ENCODE measurements around the gene RNF114. TPM values are rescaled to one million over a fixed set of nuclear protein-coding genes. Genes with fewer than 3 reads are reported as not detected.
A peak's percentile ranks its signal among the peaks of the same experiment; 100 is the strongest.

RNF114 gene
- total and polyA plus RNA-seq, 5 donors from 2014 or later: 132 to 147 (median 146) TPM

GRCh38 chr20:49907405-49908257 lies 28.6 kb upstream of the RNF114 start:
- H3K4me3 ChIP-seq (ENCODE audit: low read depth, low read length): no peak overlapping the region

GRCh38 chr20:49908258-49908565 lies 28.0 kb upstream of the RNF114 start:
- Mint-ChIP-seq H3K9me3 (peaks cover 0 to 2% (median 0%) of the 10 kb centered on the region in 7 donors), H3K36me3 (peaks cover 36% of the 10 kb centered on the region), H3K27me3 (no peaks in the 10 kb centered on the region), H3K4me3 (no peak overlapping the region), H3K4me1 (peaks cover 6 to 17% (median 15%) of the 10 kb centered on the region in 4 donors), H3K27ac (no peak overlapping the region)
- Histone ChIP-seq H3K4me3 (ENCODE audit: low read depth, low read length) (no peak overlapping the region), H3K27me3 (ENCODE audit: control insufficient read depth, insufficient read depth, low read length) (no peaks in the 10 kb centered on the region), H3K27ac (ENCODE audit: insufficient read depth, low read length, poor library complexity, severe bottlenecking) (no peak overlapping the region), H3K4me1 (ENCODE audit: control insufficient read depth, insufficient read depth, low read length, poor library complexity, severe bottlenecking) (peaks cover 5% of the 10 kb centered on the region), H3K36me3 (ENCODE audit: control insufficient read depth, insufficient read depth, low read length) (peaks cover 57% of the 10 kb centered on the region), H3K9me3 (ENCODE audit: control insufficient read depth in 2 of 2, low read length in 2 of 2) (no peaks in the 10 kb centered on the region)
- ATAC-seq (ENCODE audit: low read depth in 2 of 2) (no peak), DNase-seq (no peak)

More at GRCh38 chr20:49907405-49908257, 28.6 kb upstream of the RNF114 start:
- Mint-ChIP-seq H3K27me3 (no peaks in the 10 kb centered on the region), H3K27ac (no peak overlapping the region), H3K36me3 (peaks cover 36% of the 10 kb centered on the region), H3K4me3 (no peak overlapping the region), H3K4me1 (peaks cover 3 to 15% (median 12%) of the 10 kb centered on the region in 4 donors), H3K9me3 (peaks cover 0 to 2% (median 0%) of the 10 kb centered on the region in 7 donors)
- Histone ChIP-seq H3K4me1 (ENCODE audit: control insufficient read depth, insufficient read depth, low read length, poor library complexity, severe bottlenecking) (no peaks in the 10 kb centered on the region), H3K9me3 (ENCODE audit: control insufficient read depth in 2 of 2, low read length in 2 of 2) (no peaks in the 10 kb centered on the region), H3K36me3 (ENCODE audit: control insufficient read depth, insufficient read depth, low read length) (peaks cover 57% of the 10 kb centered on the region), H3K27ac (ENCODE audit: insufficient read depth, low read length, poor library complexity, severe bottlenecking) (no peak overlapping the region), H3K27me3 (ENCODE audit: control insufficient read depth, insufficient read depth, low read length) (no peaks in the 10 kb centered on the region)
- ATAC-seq (ENCODE audit: low read depth in 2 of 2) (no peak), DNase-seq (no peak)

GRCh38 chr20:49909499-49910339 lies 26.5 kb upstream of the RNF114 start:
- peaks cover 20% of the 10 kb centered on the region for H3K4me1 ChIP-seq (ENCODE audit: control insufficient read depth, insufficient read depth, low read length, poor library complexity, severe bottlenecking)
- Mint-ChIP-seq H3K4me1 (peaks cover 6 to 31% (median 23%) of the 10 kb centered on the region in 4 donors), H3K9me3 (no peaks in the 10 kb centered on the region), H3K27me3 (peaks cover 5% of the 10 kb centered on the region), H3K27ac (peak overlapping the region in 1 of 3 donors; percentile 62), H3K36me3 (peaks cover 25% of the 10 kb centered on the region), H3K4me3 (peak overlapping the region in 1 of 4 donors; percentile 60)
- H3K9me3 ChIP-seq (ENCODE audit: control insufficient read depth in 2 of 2, low read length in 2 of 2): no peaks in the 10 kb centered on the region
- ATAC-seq (ENCODE audit: low read depth in 2 of 2): no peak
- H3K27ac ChIP-seq (ENCODE audit: insufficient read depth, low read length, poor library complexity, severe bottlenecking): no peak overlapping the region
- H3K36me3 ChIP-seq (ENCODE audit: control insufficient read depth, insufficient read depth, low read length): peaks cover 48% of the 10 kb centered on the region
- H3K27me3 ChIP-seq (ENCODE audit: control insufficient read depth, insufficient read depth, low read length): no peaks in the 10 kb centered on the region
- no peak for DNase-seq
- H3K4me3 ChIP-seq (ENCODE audit: low read depth, low read length): no peak overlapping the region

- H3K27me3 Mint-ChIP-seq: peaks cover 5% of the 10 kb centered on the region
- ATAC-seq (ENCODE audit: low read depth in 2 of 2): no peak
- H3K4me1 ChIP-seq (ENCODE audit: control insufficient read depth, insufficient read depth, low read length, poor library complexity, severe bottlenecking): peaks cover 22% of the 10 kb centered on the region
- H3K27ac ChIP-seq (ENCODE audit: insufficient read depth, low read length, poor library complexity, severe bottlenecking): no peak overlapping the region
- no peaks in the 10 kb centered on the region for H3K9me3 Mint-ChIP-seq
- H3K9me3 ChIP-seq (ENCODE audit: control insufficient read depth in 2 of 2, low read length in 2 of 2): no peaks in the 10 kb centered on the region
- H3K4me1 Mint-ChIP-seq: peaks cover 6 to 33% (median 25%) of the 10 kb centered on the region in 4 donors
- H3K36me3 Mint-ChIP-seq: peaks cover 24% of the 10 kb centered on the region
- DNase-seq: no peak
- H3K36me3 ChIP-seq (ENCODE audit: control insufficient read depth, insufficient read depth, low read length): peaks cover 41% of the 10 kb centered on the region
- H3K27ac Mint-ChIP-seq: no peak overlapping the region
- no peaks in the 10 kb centered on the region for H3K27me3 ChIP-seq (ENCODE audit: control insufficient read depth, insufficient read depth, low read length)
- H3K4me3 ChIP-seq (ENCODE audit: low read depth, low read length): no peak overlapping the region
- H3K4me3 Mint-ChIP-seq: peak overlapping the region in 1 of 4 donors; percentile 44
Observed at GRCh38 chr20:49910340-49910706, 25.9 kb upstream of the RNF114 start.

- Histone ChIP-seq H3K27me3 (ENCODE audit: control insufficient read depth, insufficient read depth, low read length) (no peaks in the 10 kb centered on the region), H3K27ac (ENCODE audit: insufficient read depth, low read length, poor library complexity, severe bottlenecking) (no peak overlapping the region), H3K36me3 (ENCODE audit: control insufficient read depth, insufficient read depth, low read length) (peaks cover 21% of the 10 kb centered on the region), H3K4me1 (ENCODE audit: control insufficient read depth, insufficient read depth, low read length, poor library complexity, severe bottlenecking) (peaks cover 30% of the 10 kb centered on the region), H3K9me3 (ENCODE audit: control insufficient read depth in 2 of 2, low read length in 2 of 2) (no peaks in the 10 kb centered on the region), H3K4me3 (ENCODE audit: low read depth, low read length) (no peak overlapping the region)
- peak overlapping the region; percentile 77 to 100 (median 91) for H3K27ac Mint-ChIP-seq
- H3K36me3 Mint-ChIP-seq: peaks cover 7% of the 10 kb centered on the region
- H3K4me3 Mint-ChIP-seq: peak overlapping the region; percentile 81 to 98 (median 90)
- no peak for DNase-seq
- H3K27me3 Mint-ChIP-seq: peaks cover 10% of the 10 kb centered on the region
- H3K4me1 Mint-ChIP-seq: peaks cover 10 to 44% (median 33%) of the 10 kb centered on the region in 4 donors
- peaks cover 0 to 2% (median 0%) of the 10 kb centered on the region in 7 donors for H3K9me3 Mint-ChIP-seq
- ATAC-seq (ENCODE audit: low read depth in 2 of 2): no peak
Observed at GRCh38 chr20:49913399-49914047, 22.7 kb upstream of the RNF114 start.

- DNase-seq (peak in 1 of 3 donors; percentile 42), ATAC-seq (ENCODE audit: low read depth in 2 of 2) (no peak)
- Histone ChIP-seq H3K36me3 (ENCODE audit: control insufficient read depth, insufficient read depth, low read length) (peaks cover 14% of the 10 kb centered on the region), H3K27ac (ENCODE audit: insufficient read depth, low read length, poor library complexity, severe bottlenecking) (peak overlapping the region; percentile 100), H3K27me3 (ENCODE audit: control insufficient read depth, insufficient read depth, low read length) (no peaks in the 10 kb centered on the region), H3K4me3 (ENCODE audit: low read depth, low read length) (peak overlapping the region; percentile 85), H3K9me3 (ENCODE audit: control insufficient read depth in 2 of 2, low read length in 2 of 2) (no peaks in the 10 kb centered on the region), H3K4me1 (ENCODE audit: control insufficient read depth, insufficient read depth, low read length, poor library complexity, severe bottlenecking) (peaks cover 30% of the 10 kb centered on the region)
- Mint-ChIP-seq H3K27me3 (peaks cover 10% of the 10 kb centered on the region), H3K4me1 (peaks cover 10 to 43% (median 32%) of the 10 kb centered on the region in 4 donors), H3K36me3 (peaks cover 4% of the 10 kb centered on the region), H3K4me3 (peak overlapping the region; percentile 96 to 100 (median 98)), H3K9me3 (peaks cover 0 to 2% (median 0%) of the 10 kb centered on the region in 7 donors), H3K27ac (peak overlapping the region; percentile 77 to 100 (median 91))
Observed at GRCh38 chr20:49914310-49915117, 21.7 kb upstream of the RNF114 start.

- peak overlapping the region; percentile 77 to 100 (median 100) for H3K27ac Mint-ChIP-seq
- H3K4me1 Mint-ChIP-seq: peaks cover 10 to 41% (median 31%) of the 10 kb centered on the region in 4 donors
- no peaks in the 10 kb centered on the region for H3K9me3 ChIP-seq (ENCODE audit: control insufficient read depth in 2 of 2, low read length in 2 of 2)
- H3K36me3 Mint-ChIP-seq: no peaks in the 10 kb centered on the region
- H3K27me3 Mint-ChIP-seq: peaks cover 10% of the 10 kb centered on the region
- peak overlapping the region; percentile 96 to 100 (median 98) for H3K4me3 Mint-ChIP-seq
- H3K36me3 ChIP-seq (ENCODE audit: control insufficient read depth, insufficient read depth, low read length): peaks cover 8% of the 10 kb centered on the region
- peak overlapping the region; percentile 100 for H3K27ac ChIP-seq (ENCODE audit: insufficient read depth, low read length, poor library complexity, severe bottlenecking)
- peaks cover 0 to 2% (median 0%) of the 10 kb centered on the region in 7 donors for H3K9me3 Mint-ChIP-seq
- ATAC-seq (ENCODE audit: low read depth in 2 of 2): peak; percentile 26 to 33
- DNase-seq: no peak
- peaks cover 30% of the 10 kb centered on the region for H3K4me1 ChIP-seq (ENCODE audit: control insufficient read depth, insufficient read depth, low read length, poor library complexity, severe bottlenecking)
- peak overlapping the region; percentile 85 for H3K4me3 ChIP-seq (ENCODE audit: low read depth, low read length)
- H3K27me3 ChIP-seq (ENCODE audit: control insufficient read depth, insufficient read depth, low read length): no peaks in the 10 kb centered on the region
Observed at GRCh38 chr20:49915118-49915379, 21.1 kb upstream of the RNF114 start.
